H1 (cell line): ENCODE measurements around the gene SLC10A6. TPM values are rescaled to one million over a fixed set of nuclear protein-coding genes. Genes with fewer than 3 reads are reported as not detected.
A peak's percentile ranks its signal among the peaks of the same experiment; 100 is the strongest.

ENCODE experiments used
- CTCF ChIA-PET: fragments of 300-600 bp; sonication (Branson Sonifier 250); formaldehyde crosslinking; loops from one replicate; lab custom pipeline; 2021; ENCODE audit not compliant: partially characterized antibody; lab: Charles Lee
- POLR2A ChIA-PET: fragments of 300-600 bp; sonication (Branson Sonifier 250); formaldehyde crosslinking; loops from one replicate; lab custom pipeline; 2021; ENCODE audit warnings: inconsistent platforms; ENCODE audit not compliant: partially characterized antibody; lab: Charles Lee
- DNase-seq, 2 experiments: peaks; one replicate each; pipeline versions ENCODE4 v3.0.0 to v3.0.0-alpha.2; 2010 to 2022; ENCODE audit warnings: low spot score in 2 of 2, low read depth in 1 of 2, mixed read lengths in 1 of 2
- FAIRE-seq: peaks from 2 replicates; lab custom pipeline; 2011; peaks lifted over from hg19 to GRCh38; lab: Jason Lieb, UNC
- H2AFZ ChIP-seq: 2 replicates; pipeline ENCODE4 v1.8.1; 2012; ENCODE audit warnings: low read length, inconsistent platforms
- H2AK5ac ChIP-seq: 2 replicates; pipeline ENCODE4 v1.6.1; 2013; ENCODE audit warnings: low read depth, low read length
- H2BK120ac ChIP-seq: replicated peaks from 2 replicates; pipeline ENCODE3; 2013; ENCODE audit warnings: low read depth, low read length, inconsistent platforms
- H2BK12ac ChIP-seq: 2 replicates; pipeline ENCODE4 v1.6.1; 2013; ENCODE audit warnings: low read depth, low read length
- H2BK15ac ChIP-seq: 2 replicates; pipeline ENCODE4 v1.6.1; 2013; ENCODE audit warnings: low read length
- H2BK20ac ChIP-seq: 2 replicates; pipeline ENCODE4 v1.6.1; 2013; ENCODE audit warnings: low read length
- H2BK5ac ChIP-seq: 2 replicates; pipeline ENCODE4 v1.6.1; 2013; ENCODE audit warnings: low read depth, low read length
- H3K14ac ChIP-seq: 2 replicates; pipeline ENCODE4 v1.6.1; 2013; ENCODE audit warnings: inconsistent platforms; ENCODE audit not compliant: insufficient read length
- H3K18ac ChIP-seq: 2 replicates; pipeline ENCODE4 v1.6.1; 2013; ENCODE audit warnings: low read length; ENCODE audit errors: extremely low read depth
- H3K23ac ChIP-seq: 2 replicates; pipeline ENCODE4 v1.6.1; 2013; ENCODE audit warnings: inconsistent platforms; ENCODE audit not compliant: insufficient read length
- H3K23me2 ChIP-seq: 2 replicates; pipeline ENCODE4 v1.6.1; 2013; ENCODE audit warnings: low read depth, low read length
- H3K27ac ChIP-seq: 2 replicates; pipeline ENCODE4 v1.6.1; 2011; ENCODE audit warnings: low read depth, low read length, inconsistent platforms
- H3K27me3 ChIP-seq, 4 experiments: replicated peaks in 1 of 4; 1 replicate in 1 of 4; 2 replicates in 3 of 4; pipeline versions ENCODE4 v1.6.1 to v1.8.1; 2011 to 2013; ENCODE audit warnings: low read length in 3 of 4, mild to moderate bottlenecking in 3 of 4, inconsistent platforms in 2 of 4, mixed read lengths in 2 of 4, moderate library complexity in 1 of 4; ENCODE audit not compliant: control insufficient read depth in 3 of 4, insufficient read depth in 3 of 4; ENCODE audit errors: extremely low read depth in 1 of 4
- H3K36me3 ChIP-seq, 4 experiments: 2 replicates each; pipeline versions ENCODE4 v1.6.1 to v1.8.1; 2011 to 2013; ENCODE audit warnings: mild to moderate bottlenecking in 4 of 4, low read length in 3 of 4, moderate library complexity in 2 of 4, control low read depth in 1 of 4, inconsistent platforms in 1 of 4; ENCODE audit not compliant: insufficient read depth in 4 of 4, control insufficient read depth in 2 of 4
- H3K4ac ChIP-seq: replicated peaks from 2 replicates; pipeline ENCODE3; 2013; ENCODE audit warnings: low read length, low read depth, mixed read lengths, inconsistent platforms; ENCODE audit not compliant: insufficient read length
- H3K4me1 ChIP-seq, 4 experiments: replicated peaks in 1 of 4; 1 replicate in 1 of 4; 2 replicates in 3 of 4; pipeline versions ENCODE4 v1.6.1 to v1.8.1; 2011 to 2013; ENCODE audit warnings: low read length in 3 of 4, inconsistent platforms in 2 of 4, mixed read lengths in 1 of 4; ENCODE audit not compliant: insufficient read depth in 4 of 4, control insufficient read depth in 3 of 4
- H3K4me2 ChIP-seq, 2 experiments: 2 replicates each; pipeline versions ENCODE4 v1.6.1 to v1.8.1; 2011 to 2013; ENCODE audit warnings: low read depth in 2 of 2, low read length in 2 of 2, control low read depth in 1 of 2, inconsistent platforms in 1 of 2, mild to moderate bottlenecking in 1 of 2; ENCODE audit not compliant: insufficient read depth in 1 of 2
- H3K4me3 ChIP-seq, 4 experiments: fragments of 200-600, 300-600 bp in 1 of 4; sonication (generic), shearing (Covaris generic), sonication (Bioruptor Twin) in 1 of 4; 2 replicates each; pipeline versions ENCODE4 v1.5.1 to v1.8.1; 2011 to 2016; ENCODE audit warnings: low read length in 4 of 4, low read depth in 3 of 4, control low read depth in 2 of 4, inconsistent platforms in 2 of 4, mild to moderate bottlenecking in 2 of 4, mixed read lengths in 1 of 4, moderate library complexity in 1 of 4; ENCODE audit not compliant: insufficient read depth in 2 of 4; ENCODE audit errors: extremely low read depth in 1 of 4
- H3K56ac ChIP-seq: replicated peaks from 2 replicates; pipeline ENCODE3; 2013; ENCODE audit warnings: low read depth, mild to moderate bottlenecking, mixed read lengths, low read length, inconsistent platforms; ENCODE audit not compliant: insufficient read length
- H3K79me1 ChIP-seq: 2 replicates; pipeline ENCODE4 v1.6.1; 2013; ENCODE audit warnings: low read depth, low read length, control low read depth
- H3K79me2 ChIP-seq, 2 experiments: 2 replicates each; pipeline versions ENCODE4 v1.6.1 to v1.8.1; 2012 to 2013; ENCODE audit warnings: low read length in 2 of 2, mild to moderate bottlenecking in 2 of 2, inconsistent platforms in 1 of 2; ENCODE audit not compliant: insufficient read depth in 2 of 2, control insufficient read depth in 1 of 2
- H3K9ac ChIP-seq, 4 experiments: replicated peaks in 1 of 4; 1 replicate in 1 of 4; 2 replicates in 3 of 4; pipeline versions ENCODE4 v1.6.1 to v1.8.1; 2011 to 2013; ENCODE audit warnings: low read depth in 3 of 4, low read length in 3 of 4, control low read depth in 2 of 4, mild to moderate bottlenecking in 2 of 4, moderate library complexity in 2 of 4, inconsistent platforms in 1 of 4; ENCODE audit errors: extremely low read depth in 1 of 4
- H3K9me3 ChIP-seq, 2 experiments: 2 replicates each; pipeline versions ENCODE4 v1.6.1 to v1.8.1; 2012 to 2013; ENCODE audit warnings: mild to moderate bottlenecking in 2 of 2, moderate library complexity in 2 of 2, control low read depth in 1 of 2, inconsistent platforms in 1 of 2, low read depth in 1 of 2, low read length in 1 of 2, mixed read lengths in 1 of 2; ENCODE audit not compliant: insufficient read depth in 2 of 2
- H4K20me1 ChIP-seq, 2 experiments: replicated peaks in 1 of 2; 2 replicates each; pipeline versions ENCODE3 to v1.8.1; 2011 to 2013; ENCODE audit warnings: inconsistent platforms in 2 of 2, low read length in 2 of 2, mild to moderate bottlenecking in 1 of 2; ENCODE audit not compliant: insufficient read depth in 2 of 2, control insufficient read depth in 1 of 2
- H4K5ac ChIP-seq: 2 replicates; pipeline ENCODE4 v1.6.1; 2013; ENCODE audit warnings: low read length, low read depth, mixed read lengths, inconsistent platforms; ENCODE audit not compliant: insufficient read length
- H4K8ac ChIP-seq: 2 replicates; pipeline ENCODE4 v1.8.0; 2013; ENCODE audit warnings: mild to moderate bottlenecking, moderate library complexity, low read length, inconsistent platforms; ENCODE audit not compliant: insufficient read depth; ENCODE audit errors: extremely low read depth
- H4K91ac ChIP-seq: replicated peaks from 2 replicates; pipeline ENCODE3; 2013; ENCODE audit warnings: low read length, mixed read lengths, inconsistent platforms; ENCODE audit not compliant: insufficient read length
- ASH2L ChIP-seq: fragments of 200-600, 300-600 bp; sonication (generic); IDR thresholded peaks from one replicate; pipeline ENCODE4 v1.7.1; 2017; ENCODE audit warnings: low read length
- CBX5 ChIP-seq: fragments of 300-800, 300-1000 bp; sonication (generic); IDR thresholded peaks from 2 replicates; pipeline ENCODE4 v1.7.1; 2016; ENCODE audit warnings: antibody characterized with exemption, low read length, low read depth
- CTCF ChIP-seq, 3 experiments: IDR thresholded peaks; 1 replicate in 2 of 3; 2 replicates in 1 of 3; pipeline versions ENCODE4 v1.5.1 to v1.6.1; 2011; ENCODE audit warnings: low read length in 3 of 3, mild to moderate bottlenecking in 3 of 3, inconsistent platforms in 2 of 3, low read depth in 1 of 3, moderate library complexity in 1 of 3; ENCODE audit not compliant: insufficient read depth in 1 of 3; ENCODE audit errors: control extremely low read depth in 1 of 3
- KDM1A ChIP-seq: fragments of 200-600, 300-600 bp; sonication (generic); IDR thresholded peaks from 2 replicates; pipeline ENCODE4 v1.7.1; 2016; ENCODE audit warnings: mild to moderate bottlenecking, low read length, borderline replicate concordance
- KDM4A ChIP-seq: IDR thresholded peaks from one replicate; pipeline ENCODE4 v1.7.1; 2012; ENCODE audit warnings: low read depth, mild to moderate bottlenecking, moderate library complexity, low read length, inconsistent platforms; ENCODE audit not compliant: severe bottlenecking
- RFX5 ChIP-seq: IDR thresholded peaks from 2 replicates; pipeline ENCODE4 v1.6.1; 2011; ENCODE audit warnings: low read depth, low read length, improper control_type of control experiment, borderline replicate concordance
- SP1 ChIP-seq: IDR thresholded peaks from 2 replicates; pipeline ENCODE4 v1.6.1; 2011; ENCODE audit warnings: low read depth, low read length
- SP4 ChIP-seq: IDR thresholded peaks from 2 replicates; pipeline ENCODE4 v1.6.1; 2012; ENCODE audit warnings: low read length, inconsistent platforms
- WGBS, 2 experiments: shearing (Covaris generic) in 1 of 2; methylation state at CpG; one replicate each; pipeline versions ENCODE4 v1.1.6 to v1.1.7; 2013 to 2015; ENCODE audit warnings: low lambda C conversion rate in 2 of 2, mixed read lengths in 2 of 2, inconsistent platforms in 1 of 2, low coverage in 1 of 2, missing lambda C conversion rate in 1 of 2; ENCODE audit not compliant: insufficient replicate concordance in 2 of 2, insufficient coverage in 1 of 2, insufficient read length in 1 of 2; ENCODE audit errors: extremely low coverage in 1 of 2, missing lambda C conversion rate in 1 of 2; 5-methylcytosine and 5-hydroxymethylcytosine counted together
- polyA plus RNA-seq, 7 experiments: library from polyadenylated mRNA; depleted of rRNA in 3 of 7; stranded (reverse) in 5 of 7; unstranded in 2 of 7; fragments of >200 nt in 5 of 7; fragments of 200-250 nt in 2 of 7; gene quantifications; 1 replicate in 5 of 7; 2 replicates in 1 of 7; 4 replicates in 1 of 7; pipeline versions ENCODE4 v1.2.1 to v1.2.3, GENCODE V29; 2011 to 2013; ENCODE audit warnings: missing spikeins in 2 of 7, mixed read lengths in 2 of 7
- total RNA-seq: library from RNA; stranded (reverse); fragmentation: NEBNext Ultra II Directional; extraction: Animal tissue kit (Norgen Biotek cat#: 25700); gene quantifications from 2 replicates; pipeline ENCODE4 v1.2.1, GENCODE V29; 2021

SLC10A6 gene
- total and polyA plus RNA-seq, 2 of the 8 experiments (the other 6 are each of a cell fraction or from before 2014, with no cell fraction given), result not detected

GRCh38 chr4:86891762-86892635, 42.8 kb upstream of the SLC10A6 start, which contains the start of gene C4orf36:
Gene C4orf36, minus strand, starts transcription at chr4:86892422. Its CDS starts 902 bp downstream, at chr4:86891520.
- Histone ChIP-seq H3K14ac (no peak within 1 kb of the TSS), H2BK5ac (peak within 1 kb of the TSS; percentile 32; the same call in 1 of the 2 replicates), H2BK120ac (peak within 1 kb of the TSS; percentile 2), H3K36me3 (no peaks in the 10 kb centered on the region), H4K8ac (peak within 1 kb of the TSS; percentile 97), H3K4me3 (peak within 1 kb of the TSS; percentile 66 to 83 (median 70)), H3K79me1 (no peaks in the 10 kb centered on the region), H3K4ac (peak within 1 kb of the TSS; percentile 89), H3K18ac (peak within 1 kb of the TSS; percentile 88), H2BK12ac (peak within 1 kb of the TSS; percentile 95), H3K56ac (peak within 1 kb of the TSS; percentile 55), H3K4me1 (peaks cover 0 to 3% (median under 1%) of the 10 kb centered on the region in 4 experiments; a peak in 1 of 7 replicates), H3K27ac (peak within 1 kb of the TSS; percentile 78), H4K5ac (peak within 1 kb of the TSS; percentile 81), H3K9me3 (no peaks in the 10 kb centered on the region), H2AK5ac (no peak within 1 kb of the TSS), H3K79me2 (no peaks in the 10 kb centered on the region), H3K23ac (no peak within 1 kb of the TSS), H3K4me2 (peak within 1 kb of the TSS; percentile 73 to 80), H4K91ac (peak within 1 kb of the TSS; percentile 79), H2AFZ (peak within 1 kb of the TSS; percentile 58; the same call in 1 of the 2 replicates), H4K20me1 (no peaks in the 10 kb centered on the region), H3K23me2 (peaks cover 8% of the 10 kb centered on the region), H3K27me3 (peaks cover 0 to 6% (median 2%) of the 10 kb centered on the region in 4 experiments; a peak in 3 of 7 replicates), H2BK15ac (0 out of 2 replicates have a peak within 1 kb of the TSS, but pooled peaks have one; percentile 62), H2BK20ac (0 out of 2 replicates have a peak within 1 kb of the TSS, but pooled peaks have one; percentile 72), H3K9ac (peak within 1 kb of the TSS; percentile 72 to 89 (median 80))
- FAIRE-seq, result no peak
- ChIA-PET CTCF (interaction anchor here (0.8 to 3.6 kb wide), 8 partner anchors 10 to 397 kb away, joined by 3 to 33 read pairs (median 4); no protein-coding TSS in a partner anchor), POLR2A (interaction anchor here (0.6 to 2.1 kb wide), 10 partner anchors 11 to 409 kb away, joined by 3 to 15 read pairs (median 4); no protein-coding TSS in a partner anchor)
- WGBS, 2 experiments, result 2% methylated on average over 61 of the region's 84 CpGs; no CpG with 5 or more reads in 1 of the 2 experiments
- DNase-seq, result peak; percentile 47 to 86
- TF ChIP-seq CBX5 (no peak), ASH2L (peak; percentile 92), CTCF (IDR thresholded peaks at IDR 0.05; ENCODE audit: control extremely low read depth in 1 of 3, insufficient read depth in 1 of 3, low read depth in 1 of 3, low read length in 3 of 3) (peak in 1 of 3 experiments; percentile 20; a peak in 1 of 4 replicates), RFX5 (no peak), SP4 (no peak), KDM1A (0 out of 2 replicates have a peak, but pooled peaks have one; percentile 51), SP1 (0 out of 2 replicates have a peak, but pooled peaks have one; percentile 33), KDM4A (peak; percentile 88)
